Panc1 (cell line): ENCODE results near the gene ERRFI1.

Source experiments
- CTCF ChIP-seq: fragments of 450-650 bp; IDR thresholded peaks from 2 replicates; pipeline ENCODE4 v1.5.1; 2017; ENCODE audit warnings: mild to moderate bottlenecking
- POLR2AphosphoS5 ChIP-seq: IDR thresholded peaks from 2 replicates; pipeline ENCODE4 v1.6.1; 2012; ENCODE audit warnings: mild to moderate bottlenecking, low read depth, low read length, moderate library complexity
- REST ChIP-seq, 2 experiments: IDR thresholded peaks; 2 replicates each; pipeline ENCODE4 v1.6.1; 2011 to 2012; ENCODE audit warnings: low read depth in 2 of 2, control low read depth in 1 of 2, low read length in 1 of 2, mild to moderate bottlenecking in 1 of 2, moderate library complexity in 1 of 2; ENCODE audit not compliant: insufficient read depth in 1 of 2
- SIN3A ChIP-seq: IDR thresholded peaks from 2 replicates; pipeline ENCODE4 v1.6.1; 2012; ENCODE audit warnings: low read depth, mild to moderate bottlenecking, low read length, moderate library complexity, borderline replicate concordance; ENCODE audit not compliant: insufficient read depth
- TCF7L2 ChIP-seq: IDR thresholded peaks from 2 replicates; pipeline ENCODE4 v1.6.1; 2011; ENCODE audit warnings: mild to moderate bottlenecking, low read depth, low read length, inconsistent platforms

DNA sequence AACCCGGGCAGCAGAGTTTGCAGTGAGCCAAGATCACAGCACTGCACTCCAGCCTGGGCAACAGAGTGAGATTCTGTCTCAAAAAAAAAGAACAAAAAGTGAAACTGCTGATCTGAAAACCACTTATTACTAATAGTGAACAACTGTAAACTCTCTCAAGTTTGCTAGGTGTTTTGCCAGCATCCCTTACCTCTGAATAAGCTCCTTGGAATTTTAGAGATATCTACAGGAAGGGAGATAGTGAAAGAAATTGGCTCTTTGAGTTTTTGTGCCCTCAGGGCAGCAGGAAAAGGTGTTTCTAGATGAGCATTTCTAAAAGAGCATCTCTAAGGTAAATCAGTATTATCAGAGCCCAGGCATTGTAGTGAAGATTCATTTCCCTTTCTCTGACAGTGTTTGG is 37.5 kb downstream of the ERRFI1 start:
- TF ChIP-seq REST (IDR thresholded peaks at IDR 0.05; ENCODE audit: insufficient read depth in 1 of 2, low read depth in 2 of 2, low read length in 1 of 2) (no peak), POLR2AphosphoS5 (no peak), CTCF (no peak), TCF7L2 (no peak), SIN3A (no peak)
